ENCODE data around the gene MBD3L3. TPM values are rescaled to one million over a fixed set of nuclear protein-coding genes. Genes with fewer than 3 reads are reported as not detected.
A peak's percentile ranks its signal among the peaks of the same experiment; 100 is the strongest.
"Not testable (repeated sequence)": the region's sequence is repeated elsewhere in the genome, so short reads cannot be mapped to it uniquely, and the experiment has no call there.

Gene MBD3L3
- not detected for total RNA-seq

DNA sequence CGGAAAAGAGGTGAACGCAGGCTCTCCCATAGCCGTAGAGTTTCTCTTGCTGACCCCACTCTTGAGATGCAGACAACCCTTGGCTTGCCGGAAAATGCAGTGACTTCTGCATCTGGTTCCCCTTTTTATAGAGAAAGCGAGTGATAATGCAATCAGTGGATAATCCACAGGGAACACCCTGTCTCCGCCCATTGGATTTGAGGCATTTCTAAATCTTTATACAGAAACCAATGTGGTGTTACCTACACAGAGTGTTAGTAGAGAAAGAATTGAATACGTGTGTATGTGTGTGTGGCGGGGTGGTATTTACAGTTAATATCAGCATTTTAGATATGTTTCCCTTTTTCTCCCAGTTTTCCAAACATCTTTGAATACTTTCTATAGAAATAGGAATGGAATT is at the start of gene MBD3L3:
MBD3L3 (minus strand) TSS at position 101 of the 400 bp plus-strand sequence; CDS start at position 30, 71 bp downstream.
- CTCF ChIA-PET; POLR2A ChIA-PET; H3K27me3 Mint-ChIP-seq; H3K9me3 Mint-ChIP-seq; H3K4me1 Mint-ChIP-seq; DNase-seq; H3K36me3 Mint-ChIP-seq (ENCODE audit: low read depth); H3K4me3 Mint-ChIP-seq; H3K27ac Mint-ChIP-seq: not testable (repeated sequence)

DNA sequence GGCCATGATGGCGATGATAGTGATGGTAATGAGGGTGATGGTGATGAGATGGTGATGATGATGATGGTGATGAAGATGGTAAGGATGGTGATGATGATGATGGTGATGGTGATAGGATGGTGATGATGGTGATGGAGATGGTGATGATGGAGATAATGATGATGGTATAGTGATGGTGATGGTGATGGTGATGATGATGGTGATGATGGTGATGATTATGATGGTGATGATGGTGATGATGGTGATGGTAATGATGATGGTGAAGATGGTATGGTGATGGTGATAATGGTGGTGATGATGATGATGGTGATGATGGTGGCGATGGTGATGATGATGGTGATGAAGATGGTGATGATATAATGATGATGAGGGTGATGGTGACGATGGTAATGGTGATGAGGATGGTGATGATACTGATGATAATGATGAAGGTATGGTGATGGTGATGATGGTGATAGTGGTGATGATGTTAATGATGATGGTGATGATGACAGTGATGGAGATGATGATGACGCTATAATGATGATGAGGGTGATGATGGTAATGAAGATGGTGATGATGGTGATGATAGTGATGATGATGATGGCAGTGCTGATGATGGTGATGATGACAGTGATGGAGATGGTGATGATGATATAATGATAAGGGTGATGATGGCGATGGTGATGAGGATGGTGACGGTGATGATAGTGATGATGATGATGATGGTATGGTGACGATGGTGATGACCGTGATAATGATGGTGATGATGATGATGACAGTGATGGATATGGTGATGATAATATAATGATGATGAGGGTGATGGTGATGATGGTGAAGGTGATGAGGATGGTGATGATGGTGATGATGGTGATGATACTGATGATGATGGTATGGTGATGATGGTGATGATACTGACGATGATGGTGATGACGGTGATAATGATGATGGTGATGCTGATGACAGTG is 48.5 kb upstream of the MBD3L3 start:
- peaks cover 5% of the 10 kb centered on the region for H3K4me1 Mint-ChIP-seq
- no peaks in the 10 kb centered on the region for H3K9me3 Mint-ChIP-seq
- H3K36me3 Mint-ChIP-seq (ENCODE audit: low read depth), result no peaks in the 10 kb centered on the region
- no peak for DNase-seq
- no peak overlapping the region for H3K27ac Mint-ChIP-seq
- CTCF ChIA-PET, result no interaction called here
- no peaks in the 10 kb centered on the region for H3K27me3 Mint-ChIP-seq
- POLR2A ChIA-PET, result no interaction called here
- no peak overlapping the region for H3K4me3 Mint-ChIP-seq

DNA sequence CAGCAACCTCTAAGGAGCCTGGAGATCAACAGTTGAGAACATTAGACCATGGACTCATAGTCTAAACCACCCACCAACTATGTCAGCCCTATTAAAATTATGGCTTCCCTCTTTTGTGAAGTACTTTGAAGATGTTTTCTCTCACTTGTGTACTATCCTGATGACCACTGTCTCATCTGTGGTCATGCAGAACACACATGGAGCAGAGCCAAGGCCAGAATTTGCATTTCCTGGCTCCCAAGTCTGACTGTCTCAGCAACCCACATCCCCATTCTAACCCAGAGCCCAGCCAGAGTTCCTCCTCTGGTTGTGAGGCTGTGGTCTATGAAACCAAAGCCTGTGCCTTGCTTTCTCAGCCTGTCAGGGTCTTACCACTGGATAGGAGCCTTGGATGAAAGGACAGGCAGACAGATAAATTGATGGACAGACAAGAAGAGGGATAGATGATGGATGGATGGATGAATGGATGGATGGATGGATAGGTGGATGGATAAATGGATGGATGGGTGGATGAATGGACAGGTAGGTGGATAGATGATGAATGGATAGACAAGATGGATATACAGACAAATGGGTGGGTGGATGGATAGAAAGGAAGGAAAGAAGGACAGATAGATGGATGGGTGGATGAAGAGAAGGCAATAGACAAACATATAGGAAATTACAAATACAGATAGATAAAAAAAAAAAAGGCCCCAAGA is 46.4 kb upstream of the MBD3L3 start:
- ChIA-PET POLR2A (no interaction called here), CTCF (no interaction called here)
- Mint-ChIP-seq H3K27ac (no peak overlapping the region), H3K4me3 (no peak overlapping the region), H3K36me3 (ENCODE audit: low read depth) (no peaks in the 10 kb centered on the region), H3K4me1 (peaks cover 13% of the 10 kb centered on the region), H3K9me3 (no peaks in the 10 kb centered on the region), H3K27me3 (no peaks in the 10 kb centered on the region)
- no peak for DNase-seq

DNA sequence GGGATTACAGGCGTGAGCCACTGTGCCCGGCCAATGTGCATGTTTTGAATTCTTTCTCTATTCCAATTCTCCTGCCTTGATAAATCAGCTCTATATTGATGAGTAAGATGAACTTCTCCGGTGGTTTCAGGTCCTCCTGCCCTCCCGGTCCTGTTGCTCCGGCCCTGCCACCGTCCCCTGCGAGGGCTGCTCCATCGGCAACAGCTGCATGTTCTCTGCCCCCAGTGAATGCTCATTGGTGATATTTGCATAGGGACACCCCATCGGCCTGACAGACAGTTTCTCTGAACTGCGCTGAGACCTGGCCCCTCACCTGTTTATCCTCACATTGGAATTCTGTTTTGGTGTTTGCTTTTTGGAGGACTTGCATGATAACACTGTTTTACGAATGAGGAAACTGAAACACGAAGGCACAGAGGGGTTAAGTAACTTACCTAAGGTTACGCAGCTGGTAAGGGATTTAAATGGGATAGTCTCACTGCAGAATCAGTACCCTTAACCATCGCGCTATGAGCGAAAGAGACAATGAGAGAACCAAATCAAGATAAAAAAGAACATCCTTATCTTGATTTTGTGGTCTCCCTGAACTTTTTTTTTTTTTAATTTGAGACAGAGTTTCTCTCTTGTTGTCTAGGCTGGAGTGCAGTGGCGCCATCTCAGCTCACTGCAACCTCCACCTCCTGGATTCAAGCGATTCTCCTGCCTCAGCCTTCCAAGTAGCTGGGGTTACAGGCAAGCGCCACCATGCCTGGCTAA is 43.2 kb upstream of the MBD3L3 start:
- peak overlapping the region; percentile 18 for H3K4me3 Mint-ChIP-seq

GRCh38 chr19:7099597-7099921 is 41.1 kb upstream of the MBD3L3 start:
- H3K27ac Mint-ChIP-seq, result peak overlapping the region; percentile 95
- H3K27me3 Mint-ChIP-seq, result peaks cover 2% of the 10 kb centered on the region
- CTCF ChIA-PET, result interaction anchor here (0.7 to 1.3 kb wide), 9 partner anchors 12 to 581 kb away, joined by 3 to 5 read pairs (median 4); partner anchors contain the start of gene TRAPPC5
- H3K4me3 Mint-ChIP-seq, result peak overlapping the region; percentile 83
- peaks cover 13% of the 10 kb centered on the region for H3K36me3 Mint-ChIP-seq (ENCODE audit: low read depth)
- H3K4me1 Mint-ChIP-seq, result peaks cover 30% of the 10 kb centered on the region
- POLR2A ChIA-PET, result interaction anchor here (1.0 kb wide), 1 partner anchor 30 kb away, joined by 9 read pairs; the partner anchor contains the start of gene ZNF557
- DNase-seq, result no peak
- peaks cover 31% of the 10 kb centered on the region for H3K9me3 Mint-ChIP-seq

More for the DNA sequence above, 43.2 kb upstream of the MBD3L3 start:
- ChIA-PET CTCF (interaction anchor here (0.6 to 1.5 kb wide), 7 partner anchors 10 to 415 kb away, joined by 3 to 5 read pairs (median 3); no protein-coding TSS in a partner anchor), POLR2A (no interaction called here)
- no peak for DNase-seq
- Mint-ChIP-seq H3K27ac (no peak overlapping the region), H3K4me1 (peaks cover 30% of the 10 kb centered on the region), H3K36me3 (ENCODE audit: low read depth) (peaks cover 8% of the 10 kb centered on the region), H3K9me3 (peaks cover 15% of the 10 kb centered on the region), H3K27me3 (no peaks in the 10 kb centered on the region)

- Mint-ChIP-seq H3K27ac (peak overlapping the region; percentile 95), H3K9me3 (peaks cover 32% of the 10 kb centered on the region), H3K36me3 (ENCODE audit: low read depth) (peaks cover 13% of the 10 kb centered on the region), H3K4me1 (peaks cover 30% of the 10 kb centered on the region), H3K4me3 (peak overlapping the region; percentile 83), H3K27me3 (peaks cover 2% of the 10 kb centered on the region)
- peak; percentile 89 for DNase-seq
- POLR2A ChIA-PET, result interaction anchor here (1.0 kb wide), 1 partner anchor 30 kb away, joined by 9 read pairs; the partner anchor contains the start of gene ZNF557
- CTCF ChIA-PET, result interaction anchor here (0.7 to 1.3 kb wide), 9 partner anchors 11 to 582 kb away, joined by 3 to 5 read pairs (median 4); partner anchors contain the start of gene TRAPPC5
These were observed 40.5 kb upstream of the MBD3L3 start for GRCh38 chr19:7098701-7099596.

- no peak for DNase-seq
- peak overlapping the region; percentile 83 for H3K4me3 Mint-ChIP-seq
- ChIA-PET CTCF (no interaction called here), POLR2A (no interaction called here)
- H3K27me3 Mint-ChIP-seq, result peaks cover 2% of the 10 kb centered on the region
- peaks cover 30% of the 10 kb centered on the region for H3K4me1 Mint-ChIP-seq
- peak overlapping the region; percentile 95 for H3K27ac Mint-ChIP-seq
- H3K9me3 Mint-ChIP-seq, result peaks cover 36% of the 10 kb centered on the region
- H3K36me3 Mint-ChIP-seq (ENCODE audit: low read depth), result peaks cover 13% of the 10 kb centered on the region
These were observed 39.6 kb upstream of the MBD3L3 start for GRCh38 chr19:7098096-7098495.

GRCh38 chr19:7088999-7089398 is 30.5 kb upstream of the MBD3L3 start:
- CTCF ChIA-PET, result no interaction called here
- peaks cover 36% of the 10 kb centered on the region for H3K36me3 Mint-ChIP-seq (ENCODE audit: low read depth)

GRCh38 chr19:7083076-7083956 is 24.8 kb upstream of the MBD3L3 start:
- Mint-ChIP-seq H3K36me3 (ENCODE audit: low read depth) (peaks cover 80% of the 10 kb centered on the region), H3K27ac (peak overlapping the region; percentile 9), H3K9me3 (peaks cover 50% of the 10 kb centered on the region), H3K27me3 (no peaks in the 10 kb centered on the region), H3K4me1 (peaks cover 1% of the 10 kb centered on the region), H3K4me3 (no peak overlapping the region)
- CTCF ChIA-PET, result interaction anchor here (0.7 to 1.8 kb wide), 5 partner anchors 13 to 262 kb away, joined by 3 to 8 read pairs (median 4); partner anchors contain the start of gene ZNF557
- POLR2A ChIA-PET, result no interaction called here
- DNase-seq, result no peak

More at GRCh38 chr19:7088999-7089398, 30.5 kb upstream of the MBD3L3 start:
- Mint-ChIP-seq H3K9me3 (peaks cover 52% of the 10 kb centered on the region), H3K4me3 (no peak overlapping the region), H3K27me3 (no peaks in the 10 kb centered on the region), H3K4me1 (peaks cover 6% of the 10 kb centered on the region), H3K27ac (no peak overlapping the region)
- POLR2A ChIA-PET, result no interaction called here
- no peak for DNase-seq

DNA sequence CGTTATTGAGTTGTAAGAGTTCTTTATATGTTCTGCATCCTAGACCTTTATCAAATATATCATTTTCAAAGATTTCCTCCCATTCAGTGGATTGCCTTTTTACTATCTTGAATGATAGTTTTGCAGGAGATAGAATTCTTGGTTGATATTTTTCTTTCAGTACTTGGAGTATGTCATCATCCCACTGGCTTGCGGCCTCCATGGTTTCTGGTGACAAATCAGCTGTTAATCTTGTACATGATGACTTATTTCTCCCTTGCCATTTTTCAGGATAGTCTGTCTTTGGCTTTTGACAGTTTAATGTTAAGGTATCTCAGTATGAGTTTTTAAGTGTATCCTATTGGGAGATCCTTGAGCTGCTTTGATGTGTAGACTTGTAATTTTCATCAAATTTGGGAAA is 19.5 kb upstream of the MBD3L3 start:
- POLR2A ChIA-PET, result no interaction called here
- peak; percentile 4 for DNase-seq
- no peak overlapping the region for H3K4me3 Mint-ChIP-seq
- no peak overlapping the region for H3K27ac Mint-ChIP-seq
- H3K27me3 Mint-ChIP-seq, result no peaks in the 10 kb centered on the region
- H3K9me3 Mint-ChIP-seq, result peaks cover 48% of the 10 kb centered on the region
- H3K36me3 Mint-ChIP-seq (ENCODE audit: low read depth), result peaks cover 96% of the 10 kb centered on the region
- CTCF ChIA-PET, result interaction anchor here (0.6 to 0.7 kb wide), 2 partner anchors 132 to 866 kb away, joined by 4 read pairs; no protein-coding TSS in a partner anchor
- peaks cover 5% of the 10 kb centered on the region for H3K4me1 Mint-ChIP-seq

GRCh38 chr19:7076151-7076550 is 17.7 kb upstream of the MBD3L3 start:
- Mint-ChIP-seq H3K27ac (no peak overlapping the region), H3K36me3 (ENCODE audit: low read depth) (peaks cover 91% of the 10 kb centered on the region), H3K9me3 (peaks cover 46% of the 10 kb centered on the region), H3K4me3 (no peak overlapping the region), H3K27me3 (no peaks in the 10 kb centered on the region), H3K4me1 (peaks cover 13% of the 10 kb centered on the region)
- POLR2A ChIA-PET, result no interaction called here
- CTCF ChIA-PET, result no interaction called here
- peak; percentile 3 for DNase-seq
